Fibroblast of villous mesenchyme (primary cell): ENCODE data around the gene MT1HL1. TPM values are rescaled to one million over a fixed set of nuclear protein-coding genes. Genes with fewer than 3 reads are reported as not detected.

Experiments
- DNase-seq: peaks from one replicate; pipeline ENCODE4 v3.0.0-alpha.2; 2010; ENCODE audit warnings: low read depth
- H3K4me3 ChIP-seq: 2 replicates; pipeline ENCODE4 v1.5.1; 2011; ENCODE audit warnings: low read depth, mild to moderate bottlenecking, low read length
- CTCF ChIP-seq: IDR thresholded peaks from 2 replicates; pipeline ENCODE4 v1.5.1; 2012; ENCODE audit warnings: low read depth, mild to moderate bottlenecking, low read length; ENCODE audit not compliant: insufficient read depth
- total RNA-seq: library from RNA; depleted of rRNA; stranded (reverse); fragments of >200 nt; gene quantifications from 2 replicates; pipeline ENCODE4 v1.2.3, GENCODE V29; 2012

MT1HL1 gene
- total RNA-seq, 1 donor, result not detected

- TF ChIP-seq CTCF, result no peak
- DNase-seq, result no peak
- H3K4me3 ChIP-seq, result no peak overlapping the region
Observed at GRCh38 chr1:237042892-237043576, 38.8 kb upstream of the MT1HL1 start.

- TF ChIP-seq CTCF, result no peak
- DNase-seq, result no peak
- H3K4me3 ChIP-seq, result no peak overlapping the region
Observed at GRCh38 chr1:237042526-237042891, 38.3 kb upstream of the MT1HL1 start.

- no peak for DNase-seq
- no peak within 1 kb of the TSS for H3K4me3 ChIP-seq
- no peak for TF ChIP-seq CTCF
Observed at GRCh38 chr1:237041795-237042525, 37.7 kb upstream of the MT1HL1 start, which contains the start of gene RYR2. Gene RYR2, plus strand, starts transcription at chr1:237042184. Its CDS starts 338 bp downstream, at chr1:237042522.

GRCh38 chr1:237041461-237041794 lies 37.2 kb upstream of the MT1HL1 start:
- H3K4me3 ChIP-seq, result no peak overlapping the region
- DNase-seq, result no peak
- TF ChIP-seq CTCF, result no peak

- H3K4me3 ChIP-seq, result no peak overlapping the region
- no peak for DNase-seq
- TF ChIP-seq CTCF, result no peak
Observed at GRCh38 chr1:237040823-237041222, 36.6 kb upstream of the MT1HL1 start.

- H3K4me3 ChIP-seq, result no peak overlapping the region
- TF ChIP-seq CTCF, result no peak
- no peak for DNase-seq
Observed at GRCh38 chr1:237038211-237038610, 34.0 kb upstream of the MT1HL1 start.
